Right atrium auricular region (tissue), 2 donors: ENCODE results near the gene SNRNP48. TPM values are rescaled to one million over a fixed set of nuclear protein-coding genes. Genes with fewer than 3 reads are reported as not detected.

Source experiments
- DNase-seq: peaks from one replicate; pipeline ENCODE4 v3.0.0-alpha.2; 2019; ENCODE audit warnings: low spot score
- H3K27ac ChIP-seq, 2 donors: fragments of 200-600 bp; sonication (generic); 1 replicate in 1 of 2; 2 replicates in 1 of 2; pipeline ENCODE4 v1.5.1; 2016 to 2019
- H3K27me3 ChIP-seq, 2 donors: fragments of 200-600 bp; sonication (generic); one replicate each; pipeline versions ENCODE4 v1.5.1 to v1.6.0; 2017 to 2019
- H3K36me3 ChIP-seq: fragments of 200-600 bp; sonication (generic); one replicate; pipeline ENCODE4 v1.5.1; 2016
- H3K4me1 ChIP-seq, 2 donors: fragments of 200-600 bp; sonication (generic); one replicate each; pipeline versions ENCODE4 v1.5.1 to v1.6.0; 2017 to 2019
- H3K4me3 ChIP-seq, 2 donors: fragments of 200-600 bp; sonication (generic); 1 replicate in 1 of 2; 2 replicates in 1 of 2; pipeline ENCODE4 v1.5.1; 2017 to 2019; ENCODE audit warnings: mild to moderate bottlenecking in 1 of 2, moderate library complexity in 1 of 2
- H3K9me3 ChIP-seq, 2 donors: fragments of 200-600 bp; sonication (generic); one replicate each; pipeline ENCODE4 v1.5.1; 2019
- CTCF ChIP-seq, 2 donors: fragments of 200-600 bp; sonication (generic); IDR thresholded peaks; one replicate each; pipeline ENCODE4 v1.5.1; 2019; ENCODE audit warnings: antibody characterized with exemption in 2 of 2
- total RNA-seq, 2 donors: library from RNA; depleted of rRNA; stranded (reverse); fragments of >200 nt; gene quantifications; one replicate each; pipeline ENCODE4 v1.1.0, GENCODE V29; 2016

The SNRNP48 gene
- total RNA-seq, 2 donors from 2014 or later = 9.3 to 9.6 TPM

- no peaks in the 10 kb centered on the region for H3K4me1 ChIP-seq
- no peak overlapping the region for H3K4me3 ChIP-seq
- no peaks in the 10 kb centered on the region for H3K9me3 ChIP-seq
- peaks cover 0 to 4% of the 10 kb centered on the region in 2 donors for H3K27me3 ChIP-seq
- no peak overlapping the region for H3K27ac ChIP-seq
- TF ChIP-seq CTCF (IDR thresholded peaks at IDR 0.05) = no peak
- H3K36me3 ChIP-seq = no peaks in the 10 kb centered on the region
- DNase-seq = no peak
Observed at GRCh38 chr6:7661364-7661763, 71.4 kb downstream of the SNRNP48 start.

Other genes starting within 250 kb of the SNRNP48 start
- gene CAGE1, start 200.5 kb upstream of the SNRNP48 start, total RNA-seq = not detected
- 10 to 100 TPM in 1 of 2 donors, 1 to 10 TPM in 1; 8.5 to 13.9 TPM for gene RIOK1, start 200.4 kb upstream of the SNRNP48 start, total RNA-seq
- gene DSP, start 48.5 kb upstream of the SNRNP48 start, total RNA-seq = 100 to 1,000 TPM; 121 to 229 TPM
- 10 to 100 TPM; 10.4 to 19.1 TPM for gene BMP6, start 135.9 kb downstream of the SNRNP48 start, total RNA-seq